Measurements from ENCODE around the gene ZNF407.

ZNF407 gene

GRCh38 chr18:74573053-74573452 is 24.6 kb upstream of the ZNF407 start:
- Histone ChIP-seq H3K27ac (ENCODE audit: extremely low read depth, low read depth, low read length) (no peak overlapping the region), H3K9me3 (ENCODE audit: control insufficient read depth, insufficient read depth, low read depth, low read length) (no peaks in the 10 kb centered on the region), H3K4me1 (ENCODE audit: control insufficient read depth, insufficient read depth, low read length) (no peaks in the 10 kb centered on the region), H3K4me3 (ENCODE audit: low read depth, low read length) (no peak overlapping the region), H3K36me3 (ENCODE audit: control insufficient read depth in 2 of 2, insufficient read depth in 1 of 2, low read length in 2 of 2) (no peaks in the 10 kb centered on the region)
- POLR2A ChIA-PET: no interaction called here
- TF ChIP-seq ZBTB17 (tag by site-specific recombination; IDR thresholded peaks at IDR 0.05) (peak; percentile 68; the same call in 1 of the 2 replicates), ZNF423 (tag by site-specific recombination; IDR thresholded peaks at IDR 0.05) (no peak), KLF7 (tag by site-specific recombination; IDR thresholded peaks at IDR 0.05; ENCODE audit: borderline replicate concordance) (no peak), RBAK (tag by site-specific recombination; IDR thresholded peaks at IDR 0.05) (no peak), ZNF335 (tag by site-specific recombination; conservative IDR thresholded peaks at IDR 0.05) (no peak), ZNF426 (tag by site-specific recombination; IDR thresholded peaks at IDR 0.05) (no peak), ZNF19 (tag by site-specific recombination; IDR thresholded peaks at IDR 0.05; ENCODE audit: low read depth) (no peak), ZNF366 (tag by site-specific recombination; conservative IDR thresholded peaks at IDR 0.05) (peak; percentile 92)
- CTCF ChIA-PET: no interaction called here

- Histone ChIP-seq H3K36me3 (ENCODE audit: control insufficient read depth in 2 of 2, insufficient read depth in 1 of 2, low read length in 2 of 2) (no peaks in the 10 kb centered on the region), H3K4me1 (ENCODE audit: control insufficient read depth, insufficient read depth, low read length) (no peaks in the 10 kb centered on the region), H3K27ac (ENCODE audit: extremely low read depth, low read depth, low read length) (no peak overlapping the region), H3K4me3 (ENCODE audit: low read depth, low read length) (no peak overlapping the region), H3K9me3 (ENCODE audit: control insufficient read depth, insufficient read depth, low read depth, low read length) (no peaks in the 10 kb centered on the region)
- POLR2A ChIA-PET: no interaction called here
- CTCF ChIA-PET: no interaction called here
- TF ChIP-seq PRDM1 (tag by site-specific recombination; IDR thresholded peaks at IDR 0.05): 0 out of 2 replicates have a peak, but pooled peaks have one; percentile 12
- TF ChIP-seq ZNF366 (tag by site-specific recombination; conservative IDR thresholded peaks at IDR 0.05): peak; percentile 51; the same call in 1 of the 2 replicates
- TF ChIP-seq ZNF16 (tag by site-specific recombination; IDR thresholded peaks at IDR 0.05; ENCODE audit: low read depth): no peak
Measured at GRCh38 chr18:74574916-74575315, 22.8 kb upstream of the ZNF407 start.

- POLR2A ChIA-PET: no interaction called here
- Histone ChIP-seq H3K36me3 (ENCODE audit: control insufficient read depth in 2 of 2, insufficient read depth in 1 of 2, low read length in 2 of 2) (no peaks in the 10 kb centered on the region), H3K4me1 (ENCODE audit: control insufficient read depth, insufficient read depth, low read length) (no peaks in the 10 kb centered on the region), H3K27ac (ENCODE audit: extremely low read depth, low read depth, low read length) (no peak overlapping the region), H3K9me3 (ENCODE audit: control insufficient read depth, insufficient read depth, low read depth, low read length) (no peaks in the 10 kb centered on the region), H3K4me3 (ENCODE audit: low read depth, low read length) (no peak overlapping the region)
- TF ChIP-seq BCL6B (tag by site-specific recombination; IDR thresholded peaks at IDR 0.05) (no peak), ZNF24 (tag by site-specific recombination; IDR thresholded peaks at IDR 0.05) (no peak), ZNF837 (tag by site-specific recombination; IDR thresholded peaks at IDR 0.05) (no peak), ZNF341 (tag by site-specific recombination; IDR thresholded peaks at IDR 0.05; ENCODE audit: low read depth) (no peak), HOXD13 (CRISPR knock-in tag; IDR thresholded peaks at IDR 0.05; ENCODE audit: borderline replicate concordance) (no peak), ZBTB21 (tag by site-specific recombination; IDR thresholded peaks at IDR 0.05) (no peak), ZNF302 (tag by site-specific recombination; IDR thresholded peaks at IDR 0.05; ENCODE audit: low read depth) (no peak), ZNF398 (tag by site-specific recombination; IDR thresholded peaks at IDR 0.05) (no peak), ATF2 (tag by site-specific recombination; IDR thresholded peaks at IDR 0.05; ENCODE audit: low read depth) (no peak)
- CTCF ChIA-PET: no interaction called here
Measured at GRCh38 chr18:74577019-74577418, 20.7 kb upstream of the ZNF407 start.

All from HEK293 (cell line).